HEK293 (cell line): Measurements from ENCODE around the gene CHD2.

Experiments used
- CTCF ChIA-PET: fragments of 350-600 bp; formaldehyde crosslinking; extraction: SDS; loops from one replicate; lab custom pipeline; 2021; ENCODE audit warnings: antibody characterized with exemption; lab: Yijun Ruan, JAX
- POLR2A ChIA-PET: fragments of 300-600 bp; formaldehyde crosslinking; extraction: SDS; loops from one replicate; lab custom pipeline; 2020; ENCODE audit warnings: antibody characterized with exemption, inconsistent platforms; lab: Yijun Ruan, JAX
- H3K27ac ChIP-seq: fragments of 200-500 bp; sonication (Bioruptor generic); 2 replicates; pipeline ENCODE4 v1.5.1; 2014; ENCODE audit warnings: low read depth, low read length, control low read depth, inconsistent platforms; ENCODE audit errors: extremely low read depth
- H3K36me3 ChIP-seq, 2 experiments: fragments of 200-500 bp in 1 of 2; sonication (Bioruptor generic) in 1 of 2; 1 replicate in 1 of 2; 2 replicates in 1 of 2; pipeline ENCODE4 v1.5.1; 2014 to 2017; ENCODE audit warnings: inconsistent platforms in 2 of 2, low read length in 2 of 2; ENCODE audit not compliant: control insufficient read depth in 2 of 2, insufficient read depth in 1 of 2
- H3K4me1 ChIP-seq: fragments of 200-500 bp; sonication (Bioruptor generic); 2 replicates; pipeline ENCODE4 v1.5.1; 2014; ENCODE audit warnings: mild to moderate bottlenecking, low read length, inconsistent platforms; ENCODE audit not compliant: control insufficient read depth, insufficient read depth
- H3K4me3 ChIP-seq: 2 replicates; pipeline ENCODE4 v1.5.1; 2011; ENCODE audit warnings: low read depth, mild to moderate bottlenecking, control low read depth, low read length, moderate library complexity
- H3K9me3 ChIP-seq: fragments of 200-500 bp; sonication (Bioruptor generic); 2 replicates; pipeline ENCODE4 v1.5.1; 2014; ENCODE audit warnings: low read depth, low read length, inconsistent platforms; ENCODE audit not compliant: control insufficient read depth, insufficient read depth
- ATF2 ChIP-seq: fragments of 450-650 bp; formaldehyde crosslinking; IDR thresholded peaks from 2 replicates; pipeline ENCODE4 v1.5.1; 2016; ENCODE audit warnings: missing biosample characterization, missing genetic modification characterization, low read depth
- BCL11A ChIP-seq: fragments of 450-650 bp; formaldehyde crosslinking; IDR thresholded peaks from 2 replicates; pipeline ENCODE4 v1.5.1; 2016; ENCODE audit warnings: low read depth, missing biosample characterization, missing genetic modification characterization
- FEZF1 ChIP-seq: fragments of 450-650 bp; formaldehyde crosslinking; IDR thresholded peaks from 2 replicates; pipeline ENCODE4 v1.5.1; 2016; ENCODE audit warnings: missing biosample characterization, missing genetic modification characterization
- GLI2 ChIP-seq: fragments of 450-650 bp; formaldehyde crosslinking; IDR thresholded peaks from 2 replicates; pipeline ENCODE4; 2017; ENCODE audit warnings: missing biosample characterization, missing genetic modification characterization, low read depth, borderline replicate concordance
- OSR2 ChIP-seq: fragments of 450-650 bp; formaldehyde crosslinking; IDR thresholded peaks from 2 replicates; pipeline ENCODE4 v1.5.1; 2016; ENCODE audit warnings: missing biosample characterization, missing genetic modification characterization
- PRDM1 ChIP-seq: fragments of 450-650 bp; formaldehyde crosslinking; IDR thresholded peaks from 2 replicates; pipeline ENCODE4; 2016; ENCODE audit warnings: missing biosample characterization, missing genetic modification characterization
- SP7 ChIP-seq: fragments of 450-650 bp; formaldehyde crosslinking; IDR thresholded peaks from 2 replicates; pipeline ENCODE4 v1.5.1; 2016; ENCODE audit warnings: missing biosample characterization, missing genetic modification characterization
- WT1 ChIP-seq: fragments of 450-650 bp; formaldehyde crosslinking; IDR thresholded peaks from 2 replicates; pipeline ENCODE4 v1.5.1; 2016; ENCODE audit warnings: missing biosample characterization, missing genetic modification characterization
- ZBTB10 ChIP-seq: fragments of 450-650 bp; formaldehyde crosslinking; IDR thresholded peaks from 2 replicates; pipeline ENCODE4 v1.5.1; 2016; ENCODE audit warnings: missing biosample characterization, missing genetic modification characterization
- ZFP37 ChIP-seq: fragments of 450-650 bp; formaldehyde crosslinking; IDR thresholded peaks from 2 replicates; pipeline ENCODE4 v1.5.1; 2016; ENCODE audit warnings: missing biosample characterization, missing genetic modification characterization
- ZNF155 ChIP-seq: fragments of 450-650 bp; formaldehyde crosslinking; IDR thresholded peaks from 2 replicates; pipeline ENCODE4 v1.5.1; 2016; ENCODE audit warnings: missing biosample characterization, missing genetic modification characterization
- ZNF175 ChIP-seq: fragments of 450-650 bp; formaldehyde crosslinking; IDR thresholded peaks from 2 replicates; pipeline ENCODE4 v1.5.1; 2016; ENCODE audit warnings: missing biosample characterization, missing genetic modification characterization
- ZNF302 ChIP-seq: fragments of 450-650 bp; formaldehyde crosslinking; IDR thresholded peaks from 2 replicates; pipeline ENCODE4 v1.5.1; 2016; ENCODE audit warnings: missing biosample characterization, missing genetic modification characterization, low read depth
- ZNF311 ChIP-seq: fragments of 450-650 bp; formaldehyde crosslinking; IDR thresholded peaks from 2 replicates; pipeline ENCODE4 v1.5.1; 2017; ENCODE audit warnings: missing biosample characterization, missing genetic modification characterization, borderline replicate concordance
- ZNF37A ChIP-seq: fragments of 450-650 bp; IDR thresholded peaks from 2 replicates; pipeline ENCODE4 v1.5.1; 2018; ENCODE audit warnings: missing biosample characterization, missing genetic modification characterization
- ZNF449 ChIP-seq: fragments of 450-650 bp; formaldehyde crosslinking; IDR thresholded peaks from 2 replicates; pipeline ENCODE4 v1.5.1; 2017; ENCODE audit warnings: missing biosample characterization, mild to moderate bottlenecking, missing genetic modification characterization, moderate library complexity
- ZNF501 ChIP-seq: fragments of 450-650 bp; formaldehyde crosslinking; IDR thresholded peaks from 2 replicates; pipeline ENCODE4 v1.5.1; 2016; ENCODE audit warnings: missing biosample characterization, missing genetic modification characterization
- ZNF521 ChIP-seq: fragments of 450-650 bp; formaldehyde crosslinking; IDR thresholded peaks from 2 replicates; pipeline ENCODE4 v1.5.1; 2017; ENCODE audit warnings: missing biosample characterization, mild to moderate bottlenecking, missing genetic modification characterization

CHD2 gene

GRCh38 chr15:92930054-92930621 lies 30.0 kb downstream of the CHD2 start:
- Histone ChIP-seq H3K36me3 (peaks cover 78 to 91% of the 10 kb centered on the region in 2 experiments), H3K9me3 (no peaks in the 10 kb centered on the region), H3K27ac (no peak overlapping the region; the same call in 1 of the 2 replicates), H3K4me1 (no peaks in the 10 kb centered on the region), H3K4me3 (no peak overlapping the region)
- ChIA-PET CTCF (interaction anchor here (1.4 to 3.2 kb wide), 3 partner anchors 11 to 23 kb away, joined by 3 to 30 read pairs (median 4); no protein-coding TSS in a partner anchor), POLR2A (interaction anchor here (1.8 kb wide), 1 partner anchor 48 kb away, joined by 7 read pairs; no protein-coding TSS in a partner anchor)
- TF ChIP-seq ZBTB10 (tag by site-specific recombination) (no peak), FEZF1 (tag by site-specific recombination) (peak; percentile 39; the same call in 1 of the 2 replicates), ZNF155 (tag by site-specific recombination) (no peak), OSR2 (tag by site-specific recombination) (0 out of 2 replicates have a peak, but pooled peaks have one; percentile 10), SP7 (tag by site-specific recombination) (peak; percentile 58)

GRCh38 chr15:92930776-92931175 lies 30.7 kb downstream of the CHD2 start:
- ChIA-PET POLR2A (interaction anchor here (1.8 kb wide), 1 partner anchor 48 kb away, joined by 7 read pairs; no protein-coding TSS in a partner anchor), CTCF (interaction anchor here (1.5 kb wide), 1 partner anchor 13 kb away, joined by 4 read pairs; no protein-coding TSS in a partner anchor)

GRCh38 chr15:92932946-92933649 lies 33.0 kb downstream of the CHD2 start:
- peaks cover 19% of the 10 kb centered on the region for H3K4me1 ChIP-seq
- H3K4me3 ChIP-seq, result no peak overlapping the region
- no peaks in the 10 kb centered on the region for H3K9me3 ChIP-seq
- no peak overlapping the region for H3K27ac ChIP-seq
- ChIA-PET CTCF (interaction anchor here (0.6 to 1.6 kb wide), 4 partner anchors 9 to 136 kb away, joined by 3 to 4 read pairs (median 3); no protein-coding TSS in a partner anchor), POLR2A (no interaction called here)
- peaks cover 72 to 78% of the 10 kb centered on the region in 2 experiments for H3K36me3 ChIP-seq
- TF ChIP-seq PRDM1 (tag by site-specific recombination) (no peak), GLI2 (no peak), WT1 (tag by site-specific recombination) (no peak), ZNF302 (tag by site-specific recombination) (no peak), ZNF175 (no peak), ZNF501 (tag by site-specific recombination) (no peak), ZNF37A (no peak)

More at GRCh38 chr15:92930776-92931175, 30.7 kb downstream of the CHD2 start:
- peak overlapping the region; percentile 32 for H3K27ac ChIP-seq
- peaks cover 76 to 91% of the 10 kb centered on the region in 2 experiments for H3K36me3 ChIP-seq
- H3K9me3 ChIP-seq, result no peaks in the 10 kb centered on the region
- no peaks in the 10 kb centered on the region for H3K4me1 ChIP-seq
- TF ChIP-seq BCL11A (tag by site-specific recombination) (no peak), ZNF311 (tag by site-specific recombination) (no peak), ZNF449 (tag by site-specific recombination) (no peak), ZNF521 (no peak), ZFP37 (tag by site-specific recombination) (no peak), ATF2 (tag by site-specific recombination) (no peak)
- H3K4me3 ChIP-seq, result no peak overlapping the region
